Fibroblast of mammary gland (primary cell): ENCODE results near the gene SLC41A2.
A peak's percentile ranks its signal among the peaks of the same experiment; 100 is the strongest.

Experiments used
- DNase-seq: peaks from one replicate; pipeline ENCODE4 v3.0.0-alpha.2; 2010; ENCODE audit warnings: low read depth
- H3K4me3 ChIP-seq: 2 replicates; pipeline ENCODE4 v1.5.1; 2011; ENCODE audit warnings: low read depth, mild to moderate bottlenecking, low read length, moderate library complexity; ENCODE audit not compliant: control insufficient read depth
- CTCF ChIP-seq: conservative IDR thresholded peaks from 2 replicates; pipeline ENCODE4 v1.5.1; 2011; ENCODE audit warnings: low read depth, low read length, inconsistent platforms; ENCODE audit not compliant: control insufficient read depth, insufficient read depth

The SLC41A2 gene

DNA sequence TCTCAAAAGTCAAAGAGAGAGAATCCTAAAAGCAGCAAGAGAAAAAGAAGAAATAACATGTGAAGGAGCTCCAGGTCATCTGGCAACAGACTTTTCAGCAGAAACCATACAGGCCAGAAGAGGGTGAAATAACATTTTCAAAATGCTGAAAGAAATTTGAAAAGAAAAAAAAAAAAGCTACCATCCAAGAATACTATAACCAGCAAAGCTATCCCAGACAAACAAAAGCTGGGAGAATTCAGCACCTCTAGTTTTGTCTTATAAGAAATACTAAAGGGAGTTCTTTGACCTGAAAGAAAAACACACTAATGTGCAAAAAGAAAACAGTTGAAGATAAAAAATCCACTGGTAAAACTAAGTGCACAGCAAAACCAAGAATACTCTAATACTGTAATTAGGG, 36.8 kb downstream of the SLC41A2 start:
- no peak for TF ChIP-seq CTCF

DNA sequence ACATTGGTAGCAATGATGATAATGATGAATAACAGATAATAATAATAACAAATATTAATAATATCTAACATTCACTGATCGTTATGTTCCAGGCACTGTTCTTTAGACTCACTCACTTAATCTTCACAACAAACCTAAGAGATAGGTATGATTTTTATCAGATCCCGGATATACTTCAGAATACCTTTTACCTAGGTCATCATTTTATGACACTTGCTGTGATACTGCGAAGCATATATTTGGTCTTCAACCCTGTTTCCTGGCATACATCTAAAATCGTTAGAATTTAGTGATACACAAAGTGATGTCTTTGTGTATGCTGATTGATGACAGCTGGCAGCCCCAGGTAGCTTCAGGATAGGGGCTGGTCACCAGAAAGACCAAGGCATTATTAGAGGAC, 46.1 kb downstream of the SLC41A2 start:
- DNase-seq: no peak
- H3K4me3 ChIP-seq: no peak overlapping the region
- no peak for TF ChIP-seq CTCF

More for the DNA sequence above, 36.8 kb downstream of the SLC41A2 start:
- DNase-seq: no peak
- H3K4me3 ChIP-seq: no peak overlapping the region

- DNase-seq: peak; percentile 80
- TF ChIP-seq CTCF: no peak
- no peak overlapping the region for H3K4me3 ChIP-seq
Measured at GRCh38 chr12:104910196-104910840, 47.8 kb downstream of the SLC41A2 start.

GRCh38 chr12:104909761-104910160, 48.3 kb downstream of the SLC41A2 start:
- peak; percentile 73 for DNase-seq
- no peak overlapping the region for H3K4me3 ChIP-seq
- no peak for TF ChIP-seq CTCF
